ENCODE results near the gene PPP2R5C.
A peak's percentile ranks its signal among the peaks of the same experiment; 100 is the strongest.
"Not testable (repeated sequence)": the region's sequence is repeated elsewhere in the genome, so short reads cannot be mapped to it uniquely, and the experiment has no call there.

The PPP2R5C gene

GRCh38 chr14:101965770-101966722 is 204.5 kb downstream of the PPP2R5C start:
- no peak for DNase-seq (ENCODE audit: low read depth in 2 of 2)

GRCh38 chr14:101966742-101967141 is 205.2 kb downstream of the PPP2R5C start:
- DNase-seq (ENCODE audit: low read depth in 2 of 2) = no peak

GRCh38 chr14:101968186-101968585 is 206.7 kb downstream of the PPP2R5C start:
- DNase-seq (ENCODE audit: low read depth in 2 of 2) = no peak

- no peak for DNase-seq (ENCODE audit: low read depth in 2 of 2)
Measured at GRCh38 chr14:101969481-101969880, 208.0 kb downstream of the PPP2R5C start.

- no peak for DNase-seq (ENCODE audit: low read depth in 2 of 2)
Measured at GRCh38 chr14:101970830-101971400, 209.4 kb downstream of the PPP2R5C start.

- DNase-seq (ENCODE audit: low read depth in 2 of 2) = not testable (repeated sequence)
Measured at GRCh38 chr14:101971458-101971857, 209.9 kb downstream of the PPP2R5C start.

- peak; percentile 99 for DNase-seq (ENCODE audit: low read depth in 2 of 2)
Measured at GRCh38 chr14:101972126-101972866, 210.8 kb downstream of the PPP2R5C start.

- no peak for DNase-seq (ENCODE audit: low read depth in 2 of 2)
Measured at GRCh38 chr14:101973356-101973755, 211.8 kb downstream of the PPP2R5C start.

- DNase-seq (ENCODE audit: low read depth in 2 of 2) = no peak
Measured at GRCh38 chr14:101975231-101975630, 213.7 kb downstream of the PPP2R5C start.
